Kidney (tissue), 14 donors: ENCODE results near the gene SEC14L5. TPM values are rescaled to one million over a fixed set of nuclear protein-coding genes. Genes with fewer than 3 reads are reported as not detected.
"Not testable (repeated sequence)": the region's sequence is repeated elsewhere in the genome, so short reads cannot be mapped to it uniquely, and the experiment has no call there.

ENCODE experiments used
- DNase-seq, 5 donors: peaks; one replicate each; pipeline ENCODE4 v3.0.0-alpha.2; 2013 to 2020
- FAIRE-seq: peaks from 2 replicates; lab custom pipeline; 2012; peaks lifted over from hg19 to GRCh38; lab: Jason Lieb, UNC
- H3K27ac ChIP-seq, 2 donors: one replicate each; pipeline ENCODE4 v1.7.0; 2013; ENCODE audit warnings: low read depth in 2 of 2, low read length in 2 of 2, inconsistent platforms in 1 of 2
- H3K27me3 ChIP-seq: one replicate; pipeline ENCODE4 v1.7.1; 2013; ENCODE audit warnings: low read length, inconsistent platforms; ENCODE audit not compliant: control insufficient read depth, insufficient read depth
- H3K36me3 ChIP-seq, 3 donors: one replicate each; pipeline versions ENCODE4 v1.7.0 to v1.7.1; 2013; ENCODE audit warnings: low read length in 3 of 3, control low read depth in 1 of 3, inconsistent platforms in 1 of 3; ENCODE audit not compliant: insufficient read depth in 3 of 3, control insufficient read depth in 2 of 3
- H3K4me1 ChIP-seq, 3 donors: one replicate each; pipeline versions ENCODE4 v1.7.0 to v1.7.1; 2013; ENCODE audit warnings: low read length in 3 of 3, inconsistent platforms in 1 of 3, low read depth in 1 of 3; ENCODE audit not compliant: control insufficient read depth in 2 of 3, insufficient read depth in 2 of 3
- H3K4me3 ChIP-seq, 3 donors: one replicate each; pipeline versions ENCODE4 v1.7.0 to v1.8.1; 2013; ENCODE audit warnings: low read length in 3 of 3, control low read depth in 1 of 3, inconsistent platforms in 1 of 3
- H3K9ac ChIP-seq, 3 donors: one replicate each; pipeline versions ENCODE4 v1.7.0 to v1.7.1; 2013; ENCODE audit warnings: low read length in 3 of 3, control low read depth in 1 of 3, inconsistent platforms in 1 of 3
- H3K9me3 ChIP-seq, 3 donors: one replicate each; pipeline versions ENCODE4 v1.7.0 to v1.7.1; 2013; ENCODE audit warnings: low read length in 3 of 3, control low read depth in 1 of 3, inconsistent platforms in 1 of 3; ENCODE audit not compliant: control insufficient read depth in 2 of 3, insufficient read depth in 1 of 3
- CTCF ChIP-seq: IDR thresholded peaks from 3 replicates; pipeline ENCODE4 v1.5.1; 2012; ENCODE audit warnings: mild to moderate bottlenecking, moderate library complexity, borderline replicate concordance; ENCODE audit not compliant: insufficient read depth; ENCODE audit errors: extremely low read depth
- intact Hi-C: fragments of 100-400 bp; cut with DNase I; formaldehyde crosslinking; loops from one replicate; pipeline ENCODE4 v1.11.1; 2022
- polyA plus RNA-seq: library from polyadenylated mRNA; stranded (reverse); fragments of 350-450 nt; fragmentation: Illumina TruSeq; extraction: RNeasy Lipid Tissue Mini Kit (QIAGEN cat#74804); gene quantifications from one replicate; pipeline ENCODE4 v1.2.3, GENCODE V29; 2014; ENCODE audit warnings: low read depth, low replicate concordance; ENCODE audit not compliant: insufficient read depth
- total RNA-seq: library from RNA; stranded (reverse); fragmentation: NEBNext Ultra II Directional; extraction: Animal tissue kit (Norgen Biotek cat#: 25700); gene quantifications from one replicate; pipeline ENCODE4 v1.2.1, GENCODE V29; 2021
- donor health status: control.
- donor health status: control.
- donor health status: control.
- donor health status: control.
- donor health status: control.
- donor health status: DM: yes; HTN: yes; CAD: no.
- donor health status: Normal renal cell carcinoma (clear cell type).

The SEC14L5 gene
- total and polyA plus RNA-seq, 2 donors from 2014 or later = 0.13 to 0.16 TPM

- Histone ChIP-seq H3K27ac (no peak overlapping the region), H3K36me3 (no peaks in the 10 kb centered on the region), H3K9ac (no peak overlapping the region), H3K4me1 (peaks cover 0 to 9% (median 4%) of the 10 kb centered on the region in 3 donors), H3K9me3 (peaks cover 0 to 9% (median 0%) of the 10 kb centered on the region in 3 donors), H3K4me3 (no peak overlapping the region), H3K27me3 (no peaks in the 10 kb centered on the region)
- FAIRE-seq (no peak), DNase-seq (no peak)
- no peak for TF ChIP-seq CTCF
- intact Hi-C loops = no loop called here
These were observed 29.9 kb upstream of the SEC14L5 start for GRCh38 chr16:4928227-4928626.

GRCh38 chr16:4929619-4930018 lies 28.5 kb upstream of the SEC14L5 start:
- intact Hi-C loops, H3K4me3 ChIP-seq, H3K36me3 ChIP-seq, H3K9ac ChIP-seq, H3K27ac ChIP-seq, DNase-seq, FAIRE-seq, H3K27me3 ChIP-seq, H3K4me1 ChIP-seq, H3K9me3 ChIP-seq: not testable (repeated sequence)

- no peak overlapping the region for H3K27ac ChIP-seq
- DNase-seq = no peak
- FAIRE-seq = no peak
These were observed 26.7 kb upstream of the SEC14L5 start for GRCh38 chr16:4931381-4931780.

GRCh38 chr16:4933433-4933832 lies 24.7 kb upstream of the SEC14L5 start:
- Histone ChIP-seq H3K9me3 (no peaks in the 10 kb centered on the region), H3K27me3 (peaks cover 3% of the 10 kb centered on the region), H3K4me3 (no peak overlapping the region), H3K9ac (no peak overlapping the region), H3K27ac (no peak overlapping the region), H3K36me3 (no peaks in the 10 kb centered on the region), H3K4me1 (peaks cover 0 to 10% (median 0%) of the 10 kb centered on the region in 3 donors)
- DNase-seq (no peak), FAIRE-seq (no peak)
- intact Hi-C loops = no loop called here
- TF ChIP-seq CTCF = no peak

More at GRCh38 chr16:4931381-4931780, 26.7 kb upstream of the SEC14L5 start:
- Histone ChIP-seq H3K36me3 (no peaks in the 10 kb centered on the region), H3K9me3 (peaks cover 0 to 9% (median 0%) of the 10 kb centered on the region in 3 donors), H3K4me3 (no peak overlapping the region), H3K4me1 (peaks cover 0 to 3% (median 0%) of the 10 kb centered on the region in 3 donors), H3K27me3 (no peaks in the 10 kb centered on the region), H3K9ac (no peak overlapping the region)
- no peak for TF ChIP-seq CTCF
- intact Hi-C loops = no loop called here
